H9 (cell line): ENCODE results near the gene TNPO1. TPM values are rescaled to one million over a fixed set of nuclear protein-coding genes. Genes with fewer than 3 reads are reported as not detected.
A peak's percentile ranks its signal among the peaks of the same experiment; 100 is the strongest.

Source experiments
- DNase-seq: peaks from one replicate; pipeline ENCODE4 v3.0.0-alpha.2; 2017
- H2AFZ ChIP-seq: one replicate; pipeline ENCODE4 v1.6.1; 2013; ENCODE audit warnings: mild to moderate bottlenecking, low read length, control low read depth, moderate library complexity
- H2AK5ac ChIP-seq: 2 replicates; pipeline ENCODE4 v1.6.1; 2013; ENCODE audit warnings: low read length, control low read depth, mixed read lengths; ENCODE audit not compliant: insufficient read length
- H2BK120ac ChIP-seq: one replicate; pipeline ENCODE4 v1.6.1; 2013; ENCODE audit warnings: low read depth, mild to moderate bottlenecking, low read length, control low read depth, inconsistent platforms; ENCODE audit not compliant: poor library complexity, severe bottlenecking
- H2BK12ac ChIP-seq: 2 replicates; pipeline ENCODE4 v1.6.1; 2013; ENCODE audit warnings: low read length, control low read depth, mixed read lengths, low read depth; ENCODE audit not compliant: insufficient read length
- H2BK15ac ChIP-seq: 2 replicates; pipeline ENCODE4 v1.6.1; 2013; ENCODE audit warnings: low read depth, low read length, control low read depth
- H2BK20ac ChIP-seq: one replicate; pipeline ENCODE4 v1.6.1; 2013; ENCODE audit warnings: low read depth, mild to moderate bottlenecking, low read length, control low read depth, inconsistent platforms; ENCODE audit not compliant: poor library complexity, severe bottlenecking
- H2BK5ac ChIP-seq: 2 replicates; pipeline ENCODE4 v1.6.1; 2013; ENCODE audit warnings: low read length, control low read depth, mixed read lengths; ENCODE audit not compliant: insufficient read length
- H3K14ac ChIP-seq: 2 replicates; pipeline ENCODE4 v1.6.1; 2013; ENCODE audit warnings: low read length, control low read depth; ENCODE audit not compliant: insufficient read depth
- H3K18ac ChIP-seq: 2 replicates; pipeline ENCODE4 v1.6.1; 2013; ENCODE audit warnings: low read depth, mild to moderate bottlenecking, mixed read lengths, low read length, control low read depth; ENCODE audit not compliant: insufficient read length
- H3K23ac ChIP-seq: 2 replicates; pipeline ENCODE4 v1.6.1; 2013; ENCODE audit warnings: low read length, control low read depth, mixed read lengths, low read depth; ENCODE audit not compliant: insufficient read length
- H3K23me2 ChIP-seq: 2 replicates; pipeline ENCODE4 v1.6.1; 2013; ENCODE audit warnings: low read depth, mild to moderate bottlenecking, mixed read lengths, low read length, control low read depth; ENCODE audit not compliant: insufficient read length, poor library complexity, severe bottlenecking
- H3K27ac ChIP-seq: 2 replicates; pipeline ENCODE4 v1.5.1; 2013; ENCODE audit warnings: low read length, control low read depth, mixed read lengths, low read depth; ENCODE audit not compliant: insufficient read length
- H3K27me3 ChIP-seq: 2 replicates; pipeline ENCODE4 v1.6.1; 2013; ENCODE audit warnings: low read length, control low read depth, inconsistent platforms; ENCODE audit not compliant: insufficient read depth
- H3K4ac ChIP-seq: 2 replicates; pipeline ENCODE4 v1.6.1; 2013; ENCODE audit warnings: low read depth, mild to moderate bottlenecking, control low read depth, inconsistent platforms, low read length, moderate library complexity
- H3K4me1 ChIP-seq: 2 replicates; pipeline ENCODE4 v1.6.1; 2013; ENCODE audit warnings: low read length, control low read depth, inconsistent platforms; ENCODE audit not compliant: insufficient read depth
- H3K4me2 ChIP-seq: 2 replicates; pipeline ENCODE4 v1.6.1; 2013; ENCODE audit warnings: low read length, control low read depth, mixed read lengths; ENCODE audit not compliant: insufficient read length, insufficient read depth
- H3K56ac ChIP-seq: 2 replicates; pipeline ENCODE4 v1.6.1; 2013; ENCODE audit warnings: low read depth, mild to moderate bottlenecking, mixed read lengths, low read length, control low read depth; ENCODE audit not compliant: insufficient read length
- H3K79me1 ChIP-seq: 2 replicates; pipeline ENCODE4 v1.6.1; 2013; ENCODE audit warnings: low read depth, mild to moderate bottlenecking, moderate library complexity, low read length, control low read depth, inconsistent platforms; ENCODE audit not compliant: insufficient read depth, poor library complexity, severe bottlenecking
- H3K79me2 ChIP-seq: 2 replicates; pipeline ENCODE4 v1.6.1; 2013; ENCODE audit warnings: low read length, control low read depth, inconsistent platforms; ENCODE audit not compliant: insufficient read depth
- H3K9ac ChIP-seq: 2 replicates; pipeline ENCODE4 v1.6.1; 2013; ENCODE audit warnings: low read length, control low read depth, mixed read lengths; ENCODE audit not compliant: insufficient read length; ENCODE audit errors: extremely low read depth
- H3K9me3 ChIP-seq: one replicate; pipeline ENCODE4 v1.6.1; 2013; ENCODE audit warnings: low read depth, low read length, inconsistent platforms; ENCODE audit not compliant: control insufficient read depth
- H3T11ph ChIP-seq: one replicate; pipeline ENCODE4 v1.6.1; 2013; ENCODE audit warnings: mild to moderate bottlenecking, low read length, control low read depth, inconsistent platforms
- H4K20me1 ChIP-seq: one replicate; pipeline ENCODE4 v1.6.1; 2013; ENCODE audit not compliant: control insufficient read depth, insufficient read length, insufficient read depth
- H4K5ac ChIP-seq: 2 replicates; pipeline ENCODE4 v1.6.1; 2013; ENCODE audit warnings: low read depth, mild to moderate bottlenecking, mixed read lengths, low read length, control low read depth; ENCODE audit not compliant: insufficient read length
- H4K8ac ChIP-seq: replicated peaks from 2 replicates; pipeline ENCODE4 v1.6.1; 2013; ENCODE audit warnings: low read length, control low read depth, mixed read lengths, low read depth; ENCODE audit not compliant: insufficient read length
- H4K91ac ChIP-seq: 2 replicates; pipeline ENCODE4 v1.6.1; 2013; ENCODE audit warnings: low read depth, mild to moderate bottlenecking, moderate library complexity, mixed read lengths, low read length, control low read depth; ENCODE audit not compliant: insufficient read length
- H3K27ac Mint-ChIP-seq, 3 experiments: 2 replicates in 2 of 3; 3 replicates in 1 of 3; pipeline ENCODE4 v1.8.0; 2020 to 2021; ENCODE audit warnings: mixed read lengths in 3 of 3, mild to moderate bottlenecking in 1 of 3, moderate library complexity in 1 of 3
- H3K27me3 Mint-ChIP-seq: 2 replicates; pipeline ENCODE4 v1.8.0; 2021; ENCODE audit warnings: low read depth, mild to moderate bottlenecking, moderate library complexity, mixed read lengths
- H3K36me3 Mint-ChIP-seq, 3 experiments: 2 replicates in 2 of 3; 3 replicates in 1 of 3; pipeline ENCODE4 v1.8.0; 2020 to 2021; ENCODE audit warnings: low read depth in 3 of 3, mixed read lengths in 3 of 3; ENCODE audit not compliant: insufficient read depth in 1 of 3
- H3K4me1 Mint-ChIP-seq, 2 experiments: 2 replicates each; pipeline ENCODE4 v1.8.0; 2020; ENCODE audit warnings: mixed read lengths in 2 of 2
- H3K4me3 Mint-ChIP-seq, 2 experiments: 2 replicates in 1 of 2; 3 replicates in 1 of 2; pipeline ENCODE4 v1.8.0; 2020 to 2021; ENCODE audit warnings: mild to moderate bottlenecking in 2 of 2, mixed read lengths in 2 of 2, moderate library complexity in 1 of 2
- H3K9me3 Mint-ChIP-seq, 2 experiments: 2 replicates in 1 of 2; 3 replicates in 1 of 2; pipeline ENCODE4 v1.8.0; 2020; ENCODE audit warnings: mild to moderate bottlenecking in 2 of 2, mixed read lengths in 2 of 2, moderate library complexity in 1 of 2
- WGBS: extraction: QIAGEN DNeasy Blood & Tissue Kit; methylation state at CpG from one replicate; pipeline ENCODE4 v1.1.7; 2013; ENCODE audit warnings: missing lambda C conversion rate, low lambda C conversion rate, mixed read lengths; ENCODE audit not compliant: insufficient read length; ENCODE audit errors: extremely low coverage; 5-methylcytosine and 5-hydroxymethylcytosine counted together
- total RNA-seq: library from RNA; stranded (reverse); gene quantifications from 2 replicates; pipeline ENCODE4 v1.2.1, GENCODE V29; 2021
- TF ChIP-seq, protein P1 (sequence below): fragments of 200-600 bp; sonication (generic); conservative IDR thresholded peaks from 3 replicates; pipeline ENCODE4 v1.8.0; 2021; ENCODE audit warnings: antibody characterized with exemption, mild to moderate bottlenecking

Gene TNPO1
- total RNA-seq, 1 experiment from 2014 or later = 164 TPM

DNA sequence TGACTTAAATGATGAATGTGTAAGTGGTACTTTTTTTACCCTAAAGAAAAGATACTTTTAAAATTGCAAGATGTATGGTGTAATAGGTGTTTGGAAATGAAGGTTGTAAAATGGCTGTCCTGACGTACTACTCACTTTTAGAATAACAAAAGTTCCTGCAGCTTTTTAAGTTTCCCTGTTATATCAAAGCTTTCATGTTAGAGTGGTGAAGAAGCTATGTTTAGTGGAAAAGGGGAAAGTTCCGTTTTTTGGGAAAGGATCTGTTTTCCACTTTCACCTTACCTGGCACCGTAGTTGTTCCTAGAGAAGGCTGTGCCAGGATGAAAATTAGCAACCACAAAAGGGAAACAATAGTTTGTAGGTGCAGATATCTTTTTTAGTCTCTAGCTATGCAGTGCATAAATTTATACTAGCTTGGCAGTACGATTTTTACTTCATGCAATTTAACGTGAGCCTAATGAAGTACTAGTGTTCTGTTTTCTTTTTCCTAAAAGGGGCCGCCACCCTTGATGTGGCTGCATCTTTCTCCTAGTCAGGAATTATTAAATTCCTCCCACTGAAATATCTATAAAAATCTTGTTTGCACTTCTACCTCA lies 1.3 kb downstream of the TNPO1 start:
- H3K79me2 ChIP-seq = no peaks in the 10 kb centered on the region; the same call in 1 of the 2 replicates
- whole genome bisulfite sequencing = no CpG with 5 or more reads among the region's 6 CpGs
- H2BK120ac ChIP-seq = no peak overlapping the region

More for the DNA sequence above, 1.3 kb downstream of the TNPO1 start:
- H3K79me1 ChIP-seq = no peaks in the 10 kb centered on the region
- H3K23ac ChIP-seq = no peak overlapping the region
- H3K23me2 ChIP-seq = peaks cover 6% of the 10 kb centered on the region
- H3K27me3 Mint-ChIP-seq = no peaks in the 10 kb centered on the region; the same call in 1 of the 2 replicates
- no peak overlapping the region for H2AFZ ChIP-seq
- no peaks in the 10 kb centered on the region; the same call in 1 of the 2 replicates for H3K4me1 ChIP-seq
- no peak overlapping the region for H3K14ac ChIP-seq
- H2BK5ac ChIP-seq = no peak overlapping the region
- no peak overlapping the region for H4K8ac ChIP-seq
- peak overlapping the region; percentile 97 for H3K4me2 ChIP-seq
- no peak overlapping the region for H3K27ac ChIP-seq
- no peak overlapping the region for H4K91ac ChIP-seq
- H3T11ph ChIP-seq = no peak overlapping the region
- no peak overlapping the region for H2AK5ac ChIP-seq
- H3K9me3 ChIP-seq = no peaks in the 10 kb centered on the region
- no peak overlapping the region; a peak in 1 of 7 replicates for H3K27ac Mint-ChIP-seq
- H3K56ac ChIP-seq = no peak overlapping the region
- peaks cover 29 to 32% of the 10 kb centered on the region in 2 experiments for H3K4me1 Mint-ChIP-seq
- H2BK20ac ChIP-seq = no peak overlapping the region
- H3K36me3 Mint-ChIP-seq = no peaks in the 10 kb centered on the region
- no peak overlapping the region for H2BK15ac ChIP-seq
- TF ChIP-seq, protein P1, sequence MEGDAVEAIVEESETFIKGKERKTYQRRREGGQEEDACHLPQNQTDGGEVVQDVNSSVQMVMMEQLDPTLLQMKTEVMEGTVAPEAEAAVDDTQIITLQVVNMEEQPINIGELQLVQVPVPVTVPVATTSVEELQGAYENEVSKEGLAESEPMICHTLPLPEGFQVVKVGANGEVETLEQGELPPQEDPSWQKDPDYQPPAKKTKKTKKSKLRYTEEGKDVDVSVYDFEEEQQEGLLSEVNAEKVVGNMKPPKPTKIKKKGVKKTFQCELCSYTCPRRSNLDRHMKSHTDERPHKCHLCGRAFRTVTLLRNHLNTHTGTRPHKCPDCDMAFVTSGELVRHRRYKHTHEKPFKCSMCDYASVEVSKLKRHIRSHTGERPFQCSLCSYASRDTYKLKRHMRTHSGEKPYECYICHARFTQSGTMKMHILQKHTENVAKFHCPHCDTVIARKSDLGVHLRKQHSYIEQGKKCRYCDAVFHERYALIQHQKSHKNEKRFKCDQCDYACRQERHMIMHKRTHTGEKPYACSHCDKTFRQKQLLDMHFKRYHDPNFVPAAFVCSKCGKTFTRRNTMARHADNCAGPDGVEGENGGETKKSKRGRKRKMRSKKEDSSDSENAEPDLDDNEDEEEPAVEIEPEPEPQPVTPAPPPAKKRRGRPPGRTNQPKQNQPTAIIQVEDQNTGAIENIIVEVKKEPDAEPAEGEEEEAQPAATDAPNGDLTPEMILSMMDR = no peak
- no peaks in the 10 kb centered on the region for H4K20me1 ChIP-seq
- H3K9me3 Mint-ChIP-seq = no peaks in the 10 kb centered on the region; a peak in 1 of 5 replicates
- no peaks in the 10 kb centered on the region for H3K27me3 ChIP-seq
- H3K4ac ChIP-seq = no peak overlapping the region
- peak overlapping the region; percentile 43 for H3K9ac ChIP-seq
- no peak overlapping the region for H3K18ac ChIP-seq
- H4K5ac ChIP-seq = no peak overlapping the region
- H3K4me3 Mint-ChIP-seq = peak overlapping the region; percentile 88 to 96
- no peak for DNase-seq
- H2BK12ac ChIP-seq = no peak overlapping the region
